DND-41 (cell line): ENCODE data around the gene SLC17A7.

Experiments
- ATAC-seq: fragments of 200-7000 bp; cut with Tn5 transposase; 3 replicates; pipeline ENCODE4 v1.9.1; 2021; ENCODE audit warnings: low read depth; ENCODE audit not compliant: insufficient read depth
- DNase-seq: peaks from one replicate; pipeline ENCODE4 v3.0.0-alpha.2; 2020
- H2AFZ ChIP-seq: 2 replicates; pipeline ENCODE4 v1.6.0; 2012; ENCODE audit warnings: low read depth, low read length
- H3K27ac ChIP-seq: 2 replicates; pipeline ENCODE4 v1.5.1; 2012; ENCODE audit warnings: low read length, inconsistent platforms
- H3K27me3 ChIP-seq: fragments of 200-600 bp; sonication (generic); 2 replicates; pipeline ENCODE4 v1.6.0; 2012; ENCODE audit warnings: low read length, mild to moderate bottlenecking, inconsistent platforms; ENCODE audit not compliant: insufficient read depth, poor library complexity
- H3K36me3 ChIP-seq: 2 replicates; pipeline ENCODE4 v1.5.1; 2012; ENCODE audit warnings: low read length, inconsistent platforms; ENCODE audit not compliant: insufficient read depth
- H3K4me1 ChIP-seq: 2 replicates; pipeline ENCODE4 v1.5.1; 2012; ENCODE audit warnings: mild to moderate bottlenecking, low read length; ENCODE audit not compliant: insufficient read depth
- H3K4me2 ChIP-seq: 2 replicates; pipeline ENCODE4 v1.6.0; 2012; ENCODE audit warnings: mild to moderate bottlenecking, moderate library complexity, low read length, inconsistent platforms; ENCODE audit not compliant: insufficient read depth
- H3K4me3 ChIP-seq, 2 experiments: fragments of 200-600 bp in 1 of 2; shearing (Covaris generic) in 1 of 2; 2 replicates each; pipeline ENCODE4 v1.5.1; 2012 to 2016; ENCODE audit warnings: inconsistent platforms in 2 of 2, low read length in 2 of 2, mild to moderate bottlenecking in 2 of 2, low read depth in 1 of 2, moderate library complexity in 1 of 2
- H3K79me2 ChIP-seq: 2 replicates; pipeline ENCODE4 v1.6.0; 2012; ENCODE audit warnings: low read length, inconsistent platforms; ENCODE audit not compliant: insufficient read depth
- H3K9ac ChIP-seq: 2 replicates; pipeline ENCODE4 v1.6.0; 2012; ENCODE audit warnings: low read depth, mild to moderate bottlenecking, inconsistent platforms, low read length, moderate library complexity
- H3K9me3 ChIP-seq: 2 replicates; pipeline ENCODE4 v1.5.1; 2012; ENCODE audit warnings: low read length, moderate library complexity, mild to moderate bottlenecking, inconsistent platforms; ENCODE audit not compliant: insufficient read depth, severe bottlenecking
- H4K20me1 ChIP-seq: 2 replicates; pipeline ENCODE4 v1.6.0; 2012; ENCODE audit warnings: low read length; ENCODE audit not compliant: insufficient read depth
- CTCF ChIP-seq: IDR thresholded peaks from 2 replicates; pipeline ENCODE4 v1.5.1; 2012; ENCODE audit warnings: borderline replicate concordance, low read length, moderate library complexity, mild to moderate bottlenecking; ENCODE audit not compliant: poor library complexity, severe bottlenecking; ENCODE audit errors: extremely low read depth
- EZH2 ChIP-seq: IDR thresholded peaks from 3 replicates; pipeline ENCODE4 v1.6.1; 2012; ENCODE audit warnings: borderline replicate concordance, low read depth, mild to moderate bottlenecking, moderate library complexity, low read length, inconsistent platforms; ENCODE audit not compliant: severe bottlenecking

Gene SLC17A7

DNA sequence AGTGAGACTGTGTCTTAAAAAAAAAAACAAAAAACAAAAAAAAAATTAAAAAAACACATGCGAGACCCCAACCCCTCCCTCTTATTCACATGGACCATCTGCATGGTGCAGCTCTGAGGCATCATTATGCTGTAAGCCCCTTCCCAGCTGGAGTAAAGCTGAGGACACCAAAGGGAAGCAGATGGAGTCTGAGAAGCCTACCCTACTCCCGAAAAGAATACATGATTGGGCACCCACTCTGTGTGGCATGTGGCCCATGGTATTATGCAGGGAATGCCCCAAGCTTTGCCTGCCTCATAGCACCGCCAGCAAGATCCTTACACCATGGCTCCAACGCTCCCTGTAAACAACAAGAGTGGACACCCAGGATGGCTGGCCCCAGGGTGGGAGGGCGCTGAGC lies 22.8 kb downstream of the SLC17A7 start:
- H3K27me3 ChIP-seq: peaks cover 10% of the 10 kb centered on the region
- H3K79me2 ChIP-seq: no peaks in the 10 kb centered on the region
- ATAC-seq (no peak), DNase-seq (no peak)
- no peaks in the 10 kb centered on the region for H3K36me3 ChIP-seq
- no peak overlapping the region for H2AFZ ChIP-seq
- no peak overlapping the region for H3K4me3 ChIP-seq
- H3K9me3 ChIP-seq: no peaks in the 10 kb centered on the region
- no peak overlapping the region for H3K4me2 ChIP-seq
- no peak overlapping the region for H3K27ac ChIP-seq
- no peak overlapping the region for H3K9ac ChIP-seq
- no peaks in the 10 kb centered on the region for H4K20me1 ChIP-seq
- TF ChIP-seq EZH2 (no peak), CTCF (no peak)
- H3K4me1 ChIP-seq: peaks cover under 1% of the 10 kb centered on the region; the same call in 1 of the 2 replicates

GRCh38 chr19:49417088-49417487 lies 24.2 kb downstream of the SLC17A7 start:
- H2AFZ ChIP-seq: no peak overlapping the region
- no peak overlapping the region for H3K27ac ChIP-seq
- H3K4me1 ChIP-seq: no peaks in the 10 kb centered on the region
- H3K79me2 ChIP-seq: no peaks in the 10 kb centered on the region
- no peak overlapping the region for H3K4me3 ChIP-seq
- no peaks in the 10 kb centered on the region for H3K36me3 ChIP-seq
- H3K4me2 ChIP-seq: no peak overlapping the region
- H4K20me1 ChIP-seq: no peaks in the 10 kb centered on the region
- H3K9me3 ChIP-seq: no peaks in the 10 kb centered on the region
- TF ChIP-seq EZH2: no peak
- TF ChIP-seq CTCF: no peak
- DNase-seq: no peak
- H3K27me3 ChIP-seq: peaks cover 10% of the 10 kb centered on the region
- no peak for ATAC-seq
- H3K9ac ChIP-seq: no peak overlapping the region

DNA sequence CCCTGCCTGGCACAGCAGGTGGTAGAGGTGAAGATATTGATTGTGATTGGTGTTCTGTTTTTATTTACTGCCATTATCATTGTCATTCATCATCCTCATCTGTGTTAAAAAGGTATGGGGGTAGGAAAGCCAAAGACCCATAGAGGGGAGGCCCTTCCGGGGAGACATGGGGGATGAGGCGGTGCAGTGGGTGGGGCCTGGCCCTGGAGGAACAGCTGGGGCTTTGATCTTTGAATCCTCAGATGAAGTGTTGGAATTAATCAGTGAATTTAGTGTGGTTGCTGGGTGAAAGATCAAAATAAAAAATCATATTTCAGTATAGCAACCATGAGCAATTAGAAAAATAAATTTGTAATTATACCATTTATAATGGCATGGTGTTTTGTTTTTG lies 25.5 kb downstream of the SLC17A7 start:
- H3K36me3 ChIP-seq: no peaks in the 10 kb centered on the region
- no peak overlapping the region for H3K4me3 ChIP-seq
- H3K79me2 ChIP-seq: no peaks in the 10 kb centered on the region
- no peak overlapping the region for H3K4me2 ChIP-seq
- no peak overlapping the region for H3K9ac ChIP-seq
- no peak overlapping the region for H3K27ac ChIP-seq
- TF ChIP-seq EZH2 (no peak), CTCF (no peak)
- ATAC-seq (no peak; the same call in 2 of the 3 replicates), DNase-seq (no peak)
- no peaks in the 10 kb centered on the region for H4K20me1 ChIP-seq
- no peak overlapping the region for H2AFZ ChIP-seq
- no peaks in the 10 kb centered on the region for H3K9me3 ChIP-seq
- H3K27me3 ChIP-seq: peaks cover 10% of the 10 kb centered on the region
- H3K4me1 ChIP-seq: no peaks in the 10 kb centered on the region

DNA sequence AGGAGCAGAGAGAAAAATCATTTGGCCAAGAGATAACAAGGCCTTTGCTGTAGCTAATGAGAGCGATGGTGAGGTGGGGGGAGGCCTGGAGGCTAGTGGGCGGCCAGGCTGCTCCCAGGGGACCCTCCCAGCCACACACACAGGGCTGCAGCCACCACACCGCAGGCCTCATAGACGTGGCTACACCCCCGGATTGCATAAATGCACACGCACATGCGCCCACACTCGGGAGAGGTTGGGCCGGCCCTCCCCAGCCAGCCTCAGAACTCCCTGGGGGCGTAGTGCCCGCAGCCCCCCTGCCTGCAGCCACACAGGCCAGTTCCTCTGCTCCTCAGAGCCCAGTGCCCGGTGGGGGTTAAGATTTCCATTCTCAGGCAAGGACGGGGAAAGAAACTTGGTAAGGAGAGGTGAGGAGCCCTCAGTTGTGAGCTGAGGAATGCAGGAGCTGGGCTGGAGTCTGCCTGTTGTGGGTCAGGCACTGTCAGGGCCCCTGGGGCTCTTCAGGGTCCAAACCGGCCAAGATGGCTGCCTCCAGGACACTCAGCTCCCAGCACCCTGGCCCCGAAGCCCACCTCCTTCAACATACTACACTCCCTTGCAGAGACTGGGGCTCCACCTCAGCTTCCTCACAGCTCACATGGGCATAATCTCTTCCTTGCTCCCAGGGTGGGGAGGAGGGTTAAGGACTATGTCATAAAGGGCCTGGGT lies 26.1 kb downstream of the SLC17A7 start:
- Histone ChIP-seq H3K9ac (no peak overlapping the region), H3K27me3 (peaks cover 10% of the 10 kb centered on the region), H3K4me1 (no peaks in the 10 kb centered on the region), H4K20me1 (no peaks in the 10 kb centered on the region), H3K4me3 (no peak overlapping the region), H3K27ac (no peak overlapping the region), H3K4me2 (no peak overlapping the region), H3K79me2 (no peaks in the 10 kb centered on the region), H3K36me3 (no peaks in the 10 kb centered on the region), H3K9me3 (no peaks in the 10 kb centered on the region), H2AFZ (no peak overlapping the region)
- DNase-seq (no peak), ATAC-seq (no peak)
- TF ChIP-seq CTCF: no peak
